Karpas-422 (cell line): ENCODE results near the gene PGK2. TPM values are rescaled to one million over a fixed set of nuclear protein-coding genes. Genes with fewer than 3 reads are reported as not detected.

Experiments
- DNase-seq: peaks from one replicate; pipeline ENCODE4 v3.0.0-alpha.2; 2015
- H2AFZ ChIP-seq: fragments of 200-600 bp; sonication (generic); 2 replicates; pipeline ENCODE4 v1.6.1; 2014; ENCODE audit warnings: antibody characterized with exemption, low read length, mixed read lengths
- H3K27ac ChIP-seq: fragments of 200-600 bp; sonication (generic); 2 replicates; pipeline ENCODE4 v1.5.1; 2014; ENCODE audit warnings: mild to moderate bottlenecking, low read length, moderate library complexity
- H3K27me3 ChIP-seq: fragments of 200-600 bp; sonication (generic); 2 replicates; pipeline ENCODE4 v1.6.1; 2014; ENCODE audit warnings: low read length, mixed read lengths
- H3K36me3 ChIP-seq: fragments of 200-600 bp; sonication (generic); 2 replicates; pipeline ENCODE4 v1.6.1; 2014; ENCODE audit warnings: low read length, mixed read lengths; ENCODE audit not compliant: insufficient read depth
- H3K4me1 ChIP-seq: fragments of 200-600 bp; sonication (generic); 2 replicates; pipeline ENCODE4 v1.6.1; 2014; ENCODE audit warnings: mild to moderate bottlenecking, low read length, mixed read lengths
- H3K4me2 ChIP-seq: fragments of 200-600 bp; sonication (generic); 2 replicates; pipeline ENCODE4 v1.6.1; 2014; ENCODE audit warnings: low read length, low read depth, mild to moderate bottlenecking; ENCODE audit not compliant: poor library complexity, severe bottlenecking
- H3K4me3 ChIP-seq: fragments of 200-600 bp; sonication (generic); 2 replicates; pipeline ENCODE4 v1.5.1; 2014; ENCODE audit warnings: mild to moderate bottlenecking, antibody characterized with exemption, low read length, mixed read lengths
- H3K79me2 ChIP-seq: fragments of 200-600 bp; sonication (generic); 2 replicates; pipeline ENCODE4 v1.6.1; 2014; ENCODE audit warnings: mild to moderate bottlenecking, low read length, mixed read lengths
- H3K9ac ChIP-seq: fragments of 200-600 bp; sonication (generic); 2 replicates; pipeline ENCODE4 v1.6.0; 2014; ENCODE audit warnings: low read length
- H3K9me2 ChIP-seq: fragments of 200-600 bp; sonication (generic), shearing (Covaris generic); replicated peaks from 2 replicates; pipeline ENCODE4 v1.6.0; 2014; ENCODE audit warnings: mild to moderate bottlenecking, low read length, moderate library complexity; ENCODE audit not compliant: insufficient read depth
- H3K9me3 ChIP-seq: fragments of 300-700, 200-600 bp; sonication (generic); 2 replicates; pipeline ENCODE4 v1.6.1; 2014; ENCODE audit warnings: low read length, mixed read lengths
- H4K20me1 ChIP-seq: fragments of 200-600 bp; sonication (generic); 2 replicates; pipeline ENCODE4 v1.6.1; 2014; ENCODE audit warnings: mild to moderate bottlenecking, antibody characterized with exemption, low read length, low read depth; ENCODE audit not compliant: insufficient read depth
- total RNA-seq: library from RNA; depleted of rRNA; stranded (reverse); fragments of >200 nt; shearing (Covaris generic); gene quantifications from 2 replicates; pipeline ENCODE4 v1.2.3, GENCODE V29; 2014; ENCODE audit warnings: low replicate concordance

PGK2 gene
- total RNA-seq, 1 experiment from 2014 or later: not detected

DNA sequence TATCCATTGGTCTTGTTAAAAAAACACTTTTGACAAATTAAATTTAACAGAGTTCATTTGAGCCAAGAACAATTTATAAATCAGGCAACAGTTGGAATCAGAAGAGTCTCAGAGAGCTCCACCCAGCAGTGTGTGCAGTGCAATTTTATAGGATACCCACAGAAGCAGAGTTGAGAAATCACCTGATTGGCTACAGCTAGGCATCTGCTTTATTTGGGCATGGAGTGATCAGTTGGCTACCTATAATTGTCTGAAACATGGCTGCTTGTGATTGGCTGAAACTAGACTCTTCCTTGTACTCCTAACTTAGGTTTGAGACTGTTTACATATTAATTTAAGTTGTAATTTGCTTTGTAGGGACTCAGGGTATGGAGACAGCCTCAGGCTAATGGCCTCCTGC, 12.0 kb downstream of the PGK2 start:
- H2AFZ ChIP-seq: no peak overlapping the region
- no peak overlapping the region for H3K4me3 ChIP-seq
- H4K20me1 ChIP-seq: no peaks in the 10 kb centered on the region
- 0 out of 2 replicates have a peak, but pooled peaks cover 3% of the 10 kb centered on the region for H3K9me2 ChIP-seq
- no peaks in the 10 kb centered on the region for H3K27me3 ChIP-seq
- H3K4me2 ChIP-seq: no peak overlapping the region
- no peak overlapping the region for H3K27ac ChIP-seq
- DNase-seq: no peak
- H3K9ac ChIP-seq: no peak overlapping the region
- no peaks in the 10 kb centered on the region for H3K36me3 ChIP-seq
- no peaks in the 10 kb centered on the region for H3K9me3 ChIP-seq
- no peaks in the 10 kb centered on the region for H3K4me1 ChIP-seq
- no peaks in the 10 kb centered on the region for H3K79me2 ChIP-seq

- H3K4me1 ChIP-seq: no peaks in the 10 kb centered on the region
- no peak overlapping the region for H3K4me2 ChIP-seq
- 0 out of 2 replicates have a peak, but pooled peaks cover 3% of the 10 kb centered on the region for H3K9me2 ChIP-seq
- H4K20me1 ChIP-seq: no peaks in the 10 kb centered on the region
- no peaks in the 10 kb centered on the region for H3K9me3 ChIP-seq
- no peaks in the 10 kb centered on the region for H3K36me3 ChIP-seq
- no peak overlapping the region for H3K27ac ChIP-seq
- H3K79me2 ChIP-seq: no peaks in the 10 kb centered on the region
- H3K27me3 ChIP-seq: no peaks in the 10 kb centered on the region
- no peak for DNase-seq
- H2AFZ ChIP-seq: no peak overlapping the region
- no peak overlapping the region for H3K9ac ChIP-seq
- H3K4me3 ChIP-seq: no peak overlapping the region
These were observed 14.8 kb downstream of the PGK2 start for GRCh38 chr6:49772285-49772684.

DNA sequence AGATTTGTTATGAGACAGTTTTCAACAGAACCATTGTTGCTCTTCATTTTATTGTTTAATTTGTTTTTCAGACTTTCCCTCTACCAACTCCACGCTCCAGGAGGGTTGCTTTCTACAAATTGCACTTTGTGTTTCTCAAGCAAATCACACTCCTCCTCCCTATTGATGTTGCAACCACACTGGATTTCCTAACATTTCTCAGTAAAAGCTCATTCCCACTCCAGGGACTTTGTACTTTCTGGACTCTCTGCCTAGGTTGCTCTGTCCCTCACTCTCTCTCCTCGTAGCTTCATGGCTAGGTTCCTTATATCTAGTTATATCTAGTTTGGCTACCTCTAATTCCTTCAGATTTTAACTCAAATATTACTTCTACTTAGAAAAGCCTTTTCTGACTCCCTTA, 20.3 kb downstream of the PGK2 start:
- Histone ChIP-seq H3K36me3 (no peaks in the 10 kb centered on the region), H2AFZ (no peak overlapping the region), H4K20me1 (no peaks in the 10 kb centered on the region), H3K9ac (no peak overlapping the region), H3K4me2 (no peak overlapping the region), H3K27ac (no peak overlapping the region), H3K27me3 (no peaks in the 10 kb centered on the region), H3K4me3 (no peak overlapping the region), H3K9me3 (no peaks in the 10 kb centered on the region), H3K79me2 (no peaks in the 10 kb centered on the region), H3K9me2 (no peaks in the 10 kb centered on the region), H3K4me1 (no peaks in the 10 kb centered on the region)
- DNase-seq: no peak

DNA sequence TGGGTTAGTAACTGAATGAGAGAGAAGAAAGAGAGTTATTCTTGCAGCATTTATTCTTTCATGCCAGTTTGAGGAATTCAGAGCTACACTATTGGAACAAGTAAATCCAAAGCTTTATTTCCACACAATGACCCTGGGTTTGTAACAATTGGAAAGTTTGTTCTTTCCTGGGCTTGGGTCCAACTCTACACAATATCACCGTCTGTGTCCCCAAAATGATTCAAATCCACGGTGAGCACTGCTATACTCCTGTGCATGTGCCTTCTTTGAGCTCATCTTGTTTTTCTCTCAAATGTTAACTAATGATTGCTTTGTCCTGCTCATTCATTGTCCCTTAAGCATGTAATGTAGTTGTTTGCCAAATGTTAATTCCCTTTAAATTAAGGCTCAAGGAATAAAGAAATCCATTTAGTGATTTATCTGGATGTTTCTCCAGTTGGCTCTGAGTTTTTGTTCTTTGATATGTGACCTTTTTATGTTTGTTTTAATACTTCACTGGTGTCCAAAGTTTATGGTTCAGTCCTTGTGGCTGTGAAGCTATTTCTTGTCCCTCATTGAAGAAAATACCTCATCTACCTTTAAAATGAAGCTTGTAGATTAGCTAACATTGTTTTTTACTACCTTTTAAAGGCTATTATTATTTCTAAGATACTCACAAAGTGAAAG, 22.4 kb downstream of the PGK2 start:
- H3K4me2 ChIP-seq: no peak overlapping the region
- H3K9me3 ChIP-seq: no peaks in the 10 kb centered on the region
- H3K9me2 ChIP-seq: no peaks in the 10 kb centered on the region
- no peaks in the 10 kb centered on the region for H4K20me1 ChIP-seq
- no peak overlapping the region for H3K27ac ChIP-seq
- H3K36me3 ChIP-seq: no peaks in the 10 kb centered on the region
- no peaks in the 10 kb centered on the region for H3K27me3 ChIP-seq
- H3K4me1 ChIP-seq: no peaks in the 10 kb centered on the region
- no peak overlapping the region for H3K4me3 ChIP-seq
- no peak for DNase-seq
- H3K79me2 ChIP-seq: no peaks in the 10 kb centered on the region
- no peak overlapping the region for H2AFZ ChIP-seq
- H3K9ac ChIP-seq: no peak overlapping the region

- no peak for DNase-seq
- H3K9me3 ChIP-seq: no peaks in the 10 kb centered on the region
- no peak within 1 kb of the TSS for H3K27ac ChIP-seq
- H3K9me2 ChIP-seq: no peaks in the 10 kb centered on the region
- no peaks in the 10 kb centered on the region for H3K27me3 ChIP-seq
- no peaks in the 10 kb centered on the region for H3K4me1 ChIP-seq
- no peak within 1 kb of the TSS for H2AFZ ChIP-seq
- no peak within 1 kb of the TSS for H3K4me2 ChIP-seq
- no peaks in the 10 kb centered on the region for H4K20me1 ChIP-seq
- no peaks in the 10 kb centered on the region for H3K36me3 ChIP-seq
- H3K4me3 ChIP-seq: no peak within 1 kb of the TSS
- no peak within 1 kb of the TSS for H3K9ac ChIP-seq
- no peaks in the 10 kb centered on the region for H3K79me2 ChIP-seq
These were observed 42.8 kb downstream of the PGK2 start, which contains the start of gene CRISP3 for GRCh38 chr6:49744259-49744658. Gene CRISP3, minus strand, starts transcription at chr6:49744388. Its CDS starts 21 bp downstream, at chr6:49744367.

- Histone ChIP-seq H3K4me1 (no peaks in the 10 kb centered on the region), H3K4me2 (no peak overlapping the region), H4K20me1 (no peaks in the 10 kb centered on the region), H2AFZ (no peak overlapping the region), H3K4me3 (no peak overlapping the region), H3K27me3 (no peaks in the 10 kb centered on the region), H3K79me2 (no peaks in the 10 kb centered on the region), H3K9me3 (no peaks in the 10 kb centered on the region), H3K9me2 (no peaks in the 10 kb centered on the region), H3K27ac (no peak overlapping the region), H3K9ac (no peak overlapping the region), H3K36me3 (no peaks in the 10 kb centered on the region)
- DNase-seq: no peak
These were observed 43.7 kb downstream of the PGK2 start for GRCh38 chr6:49743429-49743828.

GRCh38 chr6:49739423-49739822, 47.7 kb downstream of the PGK2 start:
- no peak overlapping the region for H3K4me2 ChIP-seq
- no peak overlapping the region for H3K4me3 ChIP-seq
- no peak overlapping the region for H2AFZ ChIP-seq
- DNase-seq: no peak
- H3K36me3 ChIP-seq: no peaks in the 10 kb centered on the region
- no peaks in the 10 kb centered on the region for H4K20me1 ChIP-seq
- H3K9ac ChIP-seq: no peak overlapping the region
- H3K27me3 ChIP-seq: no peaks in the 10 kb centered on the region
- H3K9me2 ChIP-seq: no peaks in the 10 kb centered on the region
- no peaks in the 10 kb centered on the region for H3K4me1 ChIP-seq
- no peaks in the 10 kb centered on the region for H3K79me2 ChIP-seq
- H3K27ac ChIP-seq: no peak overlapping the region
- no peaks in the 10 kb centered on the region for H3K9me3 ChIP-seq

GRCh38 chr6:49736017-49736508, 51.0 kb downstream of the PGK2 start:
- Histone ChIP-seq H3K4me3 (no peak overlapping the region), H3K9ac (no peak overlapping the region), H3K27me3 (no peaks in the 10 kb centered on the region), H3K9me2 (no peaks in the 10 kb centered on the region), H4K20me1 (no peaks in the 10 kb centered on the region), H2AFZ (no peak overlapping the region), H3K36me3 (no peaks in the 10 kb centered on the region), H3K4me2 (no peak overlapping the region), H3K9me3 (no peaks in the 10 kb centered on the region), H3K4me1 (no peaks in the 10 kb centered on the region), H3K79me2 (no peaks in the 10 kb centered on the region), H3K27ac (no peak overlapping the region)
- no peak for DNase-seq
